ENCODE measurements around the gene CASR. TPM values are rescaled to one million over a fixed set of nuclear protein-coding genes. Genes with fewer than 3 reads are reported as not detected.

The CASR gene
- total RNA-seq, 4 donors from 2014 or later = not detected

DNA sequence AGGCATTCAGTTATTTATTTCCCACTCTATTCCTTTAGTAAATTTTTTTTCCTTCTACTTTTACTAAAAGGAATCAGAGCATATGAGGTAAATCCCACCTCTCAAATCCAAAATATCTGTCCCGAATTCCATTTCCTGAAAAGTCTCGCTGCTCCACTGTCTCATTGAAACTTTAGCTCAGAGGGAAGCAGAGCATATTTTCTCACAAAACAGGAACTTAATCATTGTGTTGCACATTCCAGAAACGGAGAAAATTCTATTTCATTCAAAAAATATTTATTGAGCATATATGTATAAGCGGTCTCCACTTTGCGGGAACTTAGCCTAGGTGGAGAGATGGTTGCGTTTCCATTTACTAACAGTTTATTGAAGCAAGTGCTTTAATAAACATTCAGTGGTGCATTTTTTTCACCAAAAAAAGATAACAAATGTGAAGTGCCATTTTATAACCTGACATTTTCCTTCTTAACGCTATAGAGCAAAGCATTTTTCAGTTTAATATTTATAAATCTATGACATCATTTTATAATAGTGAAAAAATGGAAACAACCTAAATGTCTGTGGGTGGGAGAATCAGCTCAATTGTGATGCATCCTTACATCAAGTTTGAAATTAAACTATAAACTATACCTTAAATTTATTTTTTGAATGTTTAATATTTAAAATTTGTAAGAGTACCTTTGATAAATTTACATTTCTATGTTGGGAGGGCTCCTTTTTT lies 74.3 kb downstream of the CASR start:
- in situ Hi-C loops (cut with MboI; ENCODE audit: low sequenced_read_pairs in 4 of 4) = loop anchor here in 1 of 4 donors (5.0 kb wide), 1 partner anchor 711 kb away; the partner anchor contains the start of gene POLQ
- no peaks in the 10 kb centered on the region for H3K36me3 ChIP-seq

DNA sequence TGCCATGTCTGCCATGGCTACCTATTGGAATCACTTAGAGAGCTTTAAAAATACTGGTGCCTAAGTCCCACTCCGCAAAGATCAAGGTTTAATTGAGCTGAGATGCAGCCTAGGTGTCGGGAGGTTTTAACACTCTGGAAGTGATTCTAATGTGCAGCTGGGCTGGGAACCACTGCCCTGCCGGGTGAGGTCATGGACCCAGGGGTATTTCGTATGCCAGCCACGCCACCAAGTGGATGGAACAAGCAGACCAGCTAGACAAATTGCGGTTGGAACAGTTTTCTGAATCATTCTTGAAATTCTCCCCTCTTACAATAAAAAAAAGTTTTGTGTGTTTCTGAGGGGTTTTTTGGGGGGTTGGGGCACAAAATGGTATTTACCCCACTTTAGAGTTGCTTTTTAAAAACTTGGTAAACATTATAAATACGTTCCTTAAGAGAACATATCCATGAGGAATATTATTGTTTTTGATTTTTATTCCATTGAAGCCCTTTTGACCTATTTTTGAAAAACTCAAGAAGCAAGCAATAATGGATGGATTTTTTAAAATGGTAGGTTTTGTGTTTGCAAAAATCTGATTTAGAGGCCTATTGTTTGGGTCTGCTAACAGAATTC lies 75.4 kb downstream of the CASR start:
- in situ Hi-C loops (cut with MboI; ENCODE audit: low sequenced_read_pairs in 4 of 4) = loop anchor here in 1 of 4 donors (5.0 kb wide), 1 partner anchor 712 kb away; the partner anchor contains the start of gene POLQ
- no peak overlapping the region for H3K4me3 ChIP-seq
- no peaks in the 10 kb centered on the region for H3K27me3 ChIP-seq
- no peaks in the 10 kb centered on the region for H3K9me3 ChIP-seq
- H3K4me1 ChIP-seq = peaks cover 0 to 5% of the 10 kb centered on the region in 2 donors
- ATAC-seq (peak in 1 of 2 donors; percentile 51), DNase-seq (peak; percentile 10 to 23)
- H3K27ac ChIP-seq = no peak overlapping the region
- TF ChIP-seq, protein P1, sequence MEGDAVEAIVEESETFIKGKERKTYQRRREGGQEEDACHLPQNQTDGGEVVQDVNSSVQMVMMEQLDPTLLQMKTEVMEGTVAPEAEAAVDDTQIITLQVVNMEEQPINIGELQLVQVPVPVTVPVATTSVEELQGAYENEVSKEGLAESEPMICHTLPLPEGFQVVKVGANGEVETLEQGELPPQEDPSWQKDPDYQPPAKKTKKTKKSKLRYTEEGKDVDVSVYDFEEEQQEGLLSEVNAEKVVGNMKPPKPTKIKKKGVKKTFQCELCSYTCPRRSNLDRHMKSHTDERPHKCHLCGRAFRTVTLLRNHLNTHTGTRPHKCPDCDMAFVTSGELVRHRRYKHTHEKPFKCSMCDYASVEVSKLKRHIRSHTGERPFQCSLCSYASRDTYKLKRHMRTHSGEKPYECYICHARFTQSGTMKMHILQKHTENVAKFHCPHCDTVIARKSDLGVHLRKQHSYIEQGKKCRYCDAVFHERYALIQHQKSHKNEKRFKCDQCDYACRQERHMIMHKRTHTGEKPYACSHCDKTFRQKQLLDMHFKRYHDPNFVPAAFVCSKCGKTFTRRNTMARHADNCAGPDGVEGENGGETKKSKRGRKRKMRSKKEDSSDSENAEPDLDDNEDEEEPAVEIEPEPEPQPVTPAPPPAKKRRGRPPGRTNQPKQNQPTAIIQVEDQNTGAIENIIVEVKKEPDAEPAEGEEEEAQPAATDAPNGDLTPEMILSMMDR (IDR thresholded peaks at IDR 0.05 in 4 of 5, conservative IDR thresholded peaks at IDR 0.05 in 1 of 5) = peak in 2 of 5 experiments; percentile 50 to 51
- no peak for TF ChIP-seq POLR2A (IDR thresholded peaks at IDR 0.05)
- no peaks in the 10 kb centered on the region for H3K36me3 ChIP-seq
- intact Hi-C loops (cut with DNase I; ENCODE audit: low total_unique reads) = loop anchor here (10.0 kb wide), 1 partner anchor 164 kb away; no protein-coding TSS in a partner anchor

More for the DNA sequence above, 74.3 kb downstream of the CASR start:
- DNase-seq = no peak
- intact Hi-C loops (cut with DNase I; ENCODE audit: low total_unique reads) = loop anchor here (10.0 kb wide), 1 partner anchor 163 kb away; no protein-coding TSS in a partner anchor
- H3K27ac ChIP-seq = no peak overlapping the region
- ATAC-seq = no peak
- H3K27me3 ChIP-seq = no peaks in the 10 kb centered on the region
- TF ChIP-seq, protein P1 (IDR thresholded peaks at IDR 0.05 in 4 of 5, conservative IDR thresholded peaks at IDR 0.05 in 1 of 5) = no peak
- no peak for TF ChIP-seq POLR2A (IDR thresholded peaks at IDR 0.05)
- H3K4me3 ChIP-seq = no peak overlapping the region
- H3K9me3 ChIP-seq = no peaks in the 10 kb centered on the region
- H3K4me1 ChIP-seq = peaks cover 0 to 5% of the 10 kb centered on the region in 2 donors

DNA sequence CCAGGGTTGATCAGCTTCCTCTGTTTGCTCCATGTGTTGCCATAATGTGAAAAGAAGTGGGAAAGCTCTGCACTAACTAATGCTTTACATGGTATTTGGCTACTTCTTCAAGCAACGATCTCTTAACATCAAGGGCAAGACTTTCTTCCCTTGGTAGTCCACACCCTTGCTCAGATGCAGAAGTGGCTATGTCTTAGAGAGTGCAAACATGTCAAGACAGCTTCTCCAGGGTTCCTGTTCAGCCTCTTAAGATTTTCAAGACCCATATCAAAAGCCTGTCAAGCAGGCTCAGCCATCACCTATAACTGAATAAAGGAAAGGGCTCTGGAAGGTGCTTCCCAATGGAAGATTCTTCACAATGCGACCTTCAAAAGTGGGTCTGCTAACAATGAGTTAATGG lies 76.7 kb downstream of the CASR start:
- Histone ChIP-seq H3K4me3 (no peak overlapping the region), H3K9me3 (no peaks in the 10 kb centered on the region), H3K4me1 (peaks cover 0 to 5% of the 10 kb centered on the region in 2 donors), H3K27me3 (no peaks in the 10 kb centered on the region), H3K27ac (no peak overlapping the region), H3K36me3 (no peaks in the 10 kb centered on the region)
- in situ Hi-C loops (cut with MboI; ENCODE audit: low sequenced_read_pairs in 4 of 4) (loop anchor here in 1 of 4 donors (10.0 kb wide), 1 partner anchor 715 kb away; the partner anchor contains the start of gene POLQ), intact Hi-C loops (cut with DNase I; ENCODE audit: low total_unique reads) (no loop called here)
- no peak for ATAC-seq
- TF ChIP-seq POLR2A (IDR thresholded peaks at IDR 0.05) = no peak
- TF ChIP-seq, protein P1 (IDR thresholded peaks at IDR 0.05 in 4 of 5, conservative IDR thresholded peaks at IDR 0.05 in 1 of 5) = no peak
- no peak for DNase-seq

DNA sequence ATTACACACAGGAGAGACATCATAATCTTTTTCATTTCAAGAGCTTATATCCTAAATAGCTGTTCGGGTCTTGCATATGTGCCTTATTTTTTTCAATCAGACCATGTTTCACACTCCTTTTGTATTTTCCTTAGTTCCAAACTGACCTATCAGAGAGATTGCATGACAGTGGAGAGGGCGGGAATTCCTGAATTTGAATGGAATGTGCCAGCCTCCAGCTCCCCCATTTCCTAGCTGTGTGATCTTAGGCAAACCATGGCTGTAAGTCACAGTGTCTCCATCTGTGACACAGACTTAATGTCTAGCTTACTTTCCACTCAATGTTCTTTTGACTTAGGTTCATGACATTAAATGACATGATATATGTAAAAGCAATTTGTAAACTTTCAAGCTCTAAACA lies 79.6 kb downstream of the CASR start:
- intact Hi-C loops (cut with DNase I; ENCODE audit: low total_unique reads) (no loop called here), in situ Hi-C loops (cut with MboI; ENCODE audit: low sequenced_read_pairs in 4 of 4) (loop anchor here in 1 of 4 donors (10.0 kb wide), 1 partner anchor 718 kb away; the partner anchor contains the start of gene POLQ)
- no peaks in the 10 kb centered on the region for H3K27me3 ChIP-seq
- DNase-seq (no peak), ATAC-seq (no peak)
- H3K4me1 ChIP-seq = no peaks in the 10 kb centered on the region
- no peak overlapping the region for H3K4me3 ChIP-seq
- H3K9me3 ChIP-seq = no peaks in the 10 kb centered on the region
- no peak overlapping the region for H3K27ac ChIP-seq
- TF ChIP-seq POLR2A (IDR thresholded peaks at IDR 0.05) = no peak
- TF ChIP-seq, protein P1 (IDR thresholded peaks at IDR 0.05 in 4 of 5, conservative IDR thresholded peaks at IDR 0.05 in 1 of 5) = no peak
- no peaks in the 10 kb centered on the region for H3K36me3 ChIP-seq
